ENCODE data around the gene PITPNC1. TPM values are rescaled to one million over a fixed set of nuclear protein-coding genes. Genes with fewer than 3 reads are reported as not detected.

The PITPNC1 gene
- total and polyA plus RNA-seq, 2 donors (not counting 3 experiments of a cell fraction or from before 2014, with no cell fraction given) = 2.4 to 9.6 TPM

DNA sequence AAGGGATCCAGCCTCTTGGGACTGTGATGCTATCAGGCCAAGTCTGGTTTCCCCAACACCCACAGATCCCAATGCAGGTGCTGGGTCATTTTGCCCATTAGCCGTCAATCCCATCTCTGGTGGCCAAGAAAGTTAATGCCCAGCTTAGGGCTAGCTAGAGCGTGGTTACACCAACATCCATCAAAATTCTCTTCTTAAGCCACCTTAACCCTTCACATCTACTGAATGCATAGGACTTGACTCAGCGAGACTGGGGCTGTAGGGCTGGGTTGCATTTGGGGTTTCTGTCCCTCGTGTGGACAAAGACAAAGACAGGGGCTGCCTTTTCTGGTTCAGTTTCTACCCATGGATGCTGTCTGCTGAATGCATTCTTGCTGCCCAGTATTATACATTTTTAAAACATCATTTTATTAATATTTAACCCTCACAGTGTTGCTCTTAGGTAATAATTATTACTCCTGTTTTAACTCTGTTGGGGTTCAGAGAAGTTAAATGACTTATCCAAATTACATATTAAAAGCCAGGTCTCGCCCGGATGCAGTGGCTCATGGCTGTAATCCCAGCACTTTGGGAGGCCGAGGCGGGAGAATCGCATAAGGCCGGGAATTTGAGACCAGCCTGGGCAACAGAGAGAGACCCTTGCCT is 199.5 kb downstream of the PITPNC1 start:
- no peaks in the 10 kb centered on the region for H3K9me3 ChIP-seq (replicated peaks; ENCODE audit: control insufficient read depth, insufficient read depth, low read length)
- H4K20me1 ChIP-seq (replicated peaks; ENCODE audit: control insufficient read depth, extremely low read depth, insufficient read depth, low read length) = no peaks in the 10 kb centered on the region
- H3K4me3 ChIP-seq (replicated peaks in 1 of 3; ENCODE audit: insufficient read depth in 1 of 3, low read depth in 1 of 3, low read length in 3 of 3) = no peak overlapping the region
- H2AFZ ChIP-seq (ENCODE audit: low read depth, low read length) = no peak overlapping the region
- no TSS peak for BruUV-seq (replicated peaks)
- no peaks in the 10 kb centered on the region for H3K36me3 ChIP-seq (ENCODE audit: control insufficient read depth in 2 of 2, extremely low read depth in 1 of 2, insufficient read depth in 2 of 2, low read length in 2 of 2)
- ChIA-PET POLR2A (no interaction called here), CTCF (no interaction called here)
- no peaks in the 10 kb centered on the region for H3K79me2 ChIP-seq (ENCODE audit: control insufficient read depth, insufficient read depth, low read length)
- H3K4me2 ChIP-seq (ENCODE audit: insufficient read depth, low read length) = no peak overlapping the region
- H3K27me3 ChIP-seq (ENCODE audit: control insufficient read depth in 2 of 2, insufficient read depth in 2 of 2, low read length in 2 of 2) = no peaks in the 10 kb centered on the region
- no peaks in the 10 kb centered on the region for H3K4me1 ChIP-seq (ENCODE audit: control insufficient read depth, extremely low read depth, insufficient read depth, low read length)
- H3K9ac ChIP-seq (replicated peaks; ENCODE audit: extremely low read depth, insufficient read depth, low read length) = no peak overlapping the region
- dilution Hi-C loops (cut with MboI; ENCODE audit: extremely low pct_ligation_motif_present, low sequenced_read_pairs) (no loop called here), intact Hi-C loops (cut with micrococcal nuclease) (no loop called here)
- no peak for DNase-seq (ENCODE audit: low read depth, low spot score)
- TF ChIP-seq MYC (IDR thresholded peaks at IDR 0.05; ENCODE audit: low read depth, low read length) = no peak
- no peak for TF ChIP-seq POLR2AphosphoS5 (IDR thresholded peaks at IDR 0.05; ENCODE audit: insufficient read depth, low read depth, low read length)
- TF ChIP-seq, protein P1, sequence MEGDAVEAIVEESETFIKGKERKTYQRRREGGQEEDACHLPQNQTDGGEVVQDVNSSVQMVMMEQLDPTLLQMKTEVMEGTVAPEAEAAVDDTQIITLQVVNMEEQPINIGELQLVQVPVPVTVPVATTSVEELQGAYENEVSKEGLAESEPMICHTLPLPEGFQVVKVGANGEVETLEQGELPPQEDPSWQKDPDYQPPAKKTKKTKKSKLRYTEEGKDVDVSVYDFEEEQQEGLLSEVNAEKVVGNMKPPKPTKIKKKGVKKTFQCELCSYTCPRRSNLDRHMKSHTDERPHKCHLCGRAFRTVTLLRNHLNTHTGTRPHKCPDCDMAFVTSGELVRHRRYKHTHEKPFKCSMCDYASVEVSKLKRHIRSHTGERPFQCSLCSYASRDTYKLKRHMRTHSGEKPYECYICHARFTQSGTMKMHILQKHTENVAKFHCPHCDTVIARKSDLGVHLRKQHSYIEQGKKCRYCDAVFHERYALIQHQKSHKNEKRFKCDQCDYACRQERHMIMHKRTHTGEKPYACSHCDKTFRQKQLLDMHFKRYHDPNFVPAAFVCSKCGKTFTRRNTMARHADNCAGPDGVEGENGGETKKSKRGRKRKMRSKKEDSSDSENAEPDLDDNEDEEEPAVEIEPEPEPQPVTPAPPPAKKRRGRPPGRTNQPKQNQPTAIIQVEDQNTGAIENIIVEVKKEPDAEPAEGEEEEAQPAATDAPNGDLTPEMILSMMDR (IDR thresholded peaks at IDR 0.05; ENCODE audit: extremely low read depth in 1 of 2, insufficient read depth in 1 of 2, low read depth in 1 of 2, low read length in 2 of 2) = no peak
- no peak for TF ChIP-seq EZH2 (IDR thresholded peaks at IDR 0.05; ENCODE audit: borderline replicate concordance, low read depth, low read length, severe bottlenecking)
- no peak for TF ChIP-seq MAX (IDR thresholded peaks at IDR 0.05; ENCODE audit: insufficient read depth, insufficient read length)
- no peak for TF ChIP-seq FOS (IDR thresholded peaks at IDR 0.05; ENCODE audit: borderline replicate concordance, insufficient read depth, low read length)
- TF ChIP-seq JUN (IDR thresholded peaks at IDR 0.05; ENCODE audit: borderline replicate concordance, insufficient read depth, insufficient read length, low read depth) = no peak
- TF ChIP-seq POLR2A (IDR thresholded peaks at IDR 0.05; ENCODE audit: low read depth, low read length) = no peak
- TF ChIP-seq GATA2 (IDR thresholded peaks at IDR 0.05; ENCODE audit: insufficient read depth, insufficient read length, low read depth, low read length) = no peak
- H3K27ac ChIP-seq (ENCODE audit: insufficient read depth, low read depth, low read length) = no peak overlapping the region
- no peaks in the 10 kb centered on the region for H3K9me1 ChIP-seq (replicated peaks; ENCODE audit: control insufficient read depth, extremely low read depth, insufficient read depth, low read length)
- no peak for FAIRE-seq

Data from endothelial cell of umbilical vein (primary cell).